ENCODE results near the gene HSPA1A.
A peak's percentile ranks its signal among the peaks of the same experiment; 100 is the strongest.
"Not testable (repeated sequence)": the region's sequence is repeated elsewhere in the genome, so short reads cannot be mapped to it uniquely, and the experiment has no call there.

HSPA1A gene

GRCh38 chr6:31837369-31838113 lies 22.2 kb downstream of the HSPA1A start:
- no peak for DNase-seq

DNA sequence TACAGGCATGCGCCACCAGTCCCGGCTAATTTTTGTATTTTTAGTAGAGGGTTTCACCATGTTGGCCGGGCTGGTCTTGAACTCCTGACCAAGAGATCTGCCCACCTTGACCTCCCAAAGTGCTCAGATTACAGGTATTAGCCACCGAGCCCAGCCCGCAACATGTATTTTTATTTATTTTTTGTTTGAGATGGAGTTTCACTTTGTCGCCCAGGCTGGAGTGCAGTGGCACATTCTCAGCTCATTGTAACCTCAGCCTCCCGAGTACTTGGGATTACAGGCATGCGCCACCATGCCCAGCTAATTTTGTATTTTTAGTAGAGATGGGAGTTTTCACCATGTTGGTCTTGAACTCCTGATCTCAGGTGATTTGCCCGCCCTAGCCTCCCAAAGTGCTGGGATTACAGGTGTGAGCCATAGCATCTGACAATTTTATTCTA lies 22.8 kb downstream of the HSPA1A start:
- DNase-seq = not testable (repeated sequence)

GRCh38 chr6:31838968-31839367 lies 23.6 kb downstream of the HSPA1A start:
- no peak for DNase-seq

GRCh38 chr6:31839779-31840126 lies 24.4 kb downstream of the HSPA1A start:
- DNase-seq = not testable (repeated sequence)

DNA sequence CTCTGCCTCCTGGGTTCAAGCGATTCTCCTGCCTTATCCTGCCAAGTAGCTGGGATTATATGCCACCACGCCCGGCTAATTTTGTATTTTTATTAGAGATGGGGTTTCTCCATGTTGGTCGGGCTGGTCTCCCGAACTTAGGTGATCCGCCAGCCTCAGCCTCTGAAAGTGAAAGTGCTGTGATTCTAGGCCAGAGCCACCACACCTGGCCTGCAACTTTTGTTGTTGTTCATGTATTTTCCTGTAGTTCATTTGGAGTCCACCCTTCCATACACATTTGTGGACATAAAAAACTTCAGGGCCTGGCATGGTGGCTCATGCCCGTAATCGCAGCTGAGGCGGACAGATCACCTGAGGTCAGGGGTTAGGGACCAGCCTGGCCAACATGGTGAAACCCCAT lies 26.7 kb downstream of the HSPA1A start:
- DNase-seq = no peak

- no peak for DNase-seq
These were observed 29.2 kb downstream of the HSPA1A start for GRCh38 chr6:31844507-31844906.

- no peak for DNase-seq
These were observed 32.1 kb downstream of the HSPA1A start for GRCh38 chr6:31847276-31847978.

DNA sequence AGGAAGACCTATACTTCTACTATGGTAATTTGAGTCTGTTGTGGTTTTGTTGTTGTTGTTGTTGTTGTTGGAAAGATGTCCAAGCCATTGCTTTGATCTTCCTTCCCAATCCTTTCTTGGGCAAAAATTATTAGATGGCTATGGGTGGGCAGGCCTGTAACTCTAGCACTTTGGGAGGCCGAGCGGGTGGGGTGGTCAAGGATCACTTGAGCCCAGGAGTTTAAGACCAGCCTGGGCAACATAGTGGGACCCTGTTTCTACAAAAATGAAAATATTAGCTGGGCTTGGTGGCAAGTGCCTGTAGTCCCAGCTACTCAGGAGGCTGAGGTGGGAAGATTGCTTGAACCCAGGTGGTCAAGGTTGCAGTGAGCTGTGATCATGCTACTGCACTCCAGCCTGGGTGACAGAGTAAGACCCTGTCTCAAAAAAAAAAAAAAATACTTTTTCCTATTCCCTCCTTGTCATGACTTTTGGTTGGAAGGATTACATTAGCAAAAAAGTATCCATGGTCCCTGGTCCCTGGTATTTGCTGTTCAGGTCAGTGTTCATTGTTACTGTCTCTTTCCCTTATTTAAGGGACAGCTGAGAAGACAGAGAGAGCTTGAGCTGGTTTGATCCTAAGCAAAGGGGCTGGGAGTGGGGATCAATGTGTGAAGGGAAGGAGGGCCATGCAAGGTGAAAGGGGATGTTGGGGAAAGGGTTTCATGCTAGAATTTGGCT lies 35.6 kb downstream of the HSPA1A start:
- DNase-seq = no peak

DNA sequence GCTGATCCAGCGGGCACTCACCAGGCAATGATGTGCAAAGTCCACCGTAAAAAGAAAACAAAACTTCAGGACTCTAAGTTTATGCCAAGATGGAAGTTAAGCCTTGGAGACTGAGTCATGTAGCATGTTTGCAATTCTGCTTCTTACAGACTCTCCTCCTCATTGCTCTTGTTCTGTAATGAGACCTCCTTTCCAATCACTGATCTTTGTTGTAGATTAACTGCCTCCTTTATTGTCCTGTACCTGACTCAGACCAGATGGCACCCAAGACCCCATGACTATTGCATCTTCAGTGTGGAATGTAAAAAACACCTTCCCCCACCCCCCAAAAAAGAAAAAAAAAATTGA lies 36.1 kb downstream of the HSPA1A start:
- no peak for DNase-seq

DNA sequence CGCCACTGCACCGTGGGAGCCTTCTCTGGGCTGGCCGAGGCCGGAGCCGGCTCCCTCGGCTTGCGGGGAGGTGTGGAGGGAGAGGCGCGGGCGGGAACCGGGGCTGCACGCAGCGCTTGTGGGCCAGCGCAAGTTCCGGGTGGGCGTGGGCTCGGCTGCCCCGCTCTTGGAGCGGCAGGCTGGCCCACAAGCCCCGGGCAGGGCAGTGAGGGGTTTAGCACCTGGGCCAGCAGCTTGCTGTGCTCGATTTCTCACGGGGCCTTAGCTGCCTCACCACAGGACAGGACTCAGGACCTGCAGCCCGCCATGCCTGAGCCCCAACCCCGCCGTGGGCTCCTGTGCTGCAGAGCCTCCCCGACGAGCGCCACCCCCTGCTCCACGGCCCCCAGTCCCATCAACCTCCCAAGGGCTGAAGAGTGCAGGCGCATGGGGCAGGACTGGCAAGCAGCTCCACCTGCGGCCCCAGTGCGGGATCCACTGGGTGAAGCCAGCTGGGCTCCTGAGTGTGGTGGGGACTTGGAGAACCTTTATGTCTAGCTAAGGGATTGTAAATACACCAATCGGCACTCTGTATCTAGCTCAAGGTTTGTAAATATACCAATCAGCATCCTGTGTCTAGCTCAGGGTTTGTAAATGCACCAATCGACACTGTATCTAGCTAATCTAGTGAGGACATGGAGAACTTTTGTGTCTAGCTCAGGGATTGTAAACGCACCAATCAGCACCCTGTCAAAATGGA lies 36.8 kb downstream of the HSPA1A start:
- not testable (repeated sequence) for DNase-seq

GRCh38 chr6:31857774-31858173 lies 42.4 kb downstream of the HSPA1A start:
- not testable (repeated sequence) for DNase-seq

DNA sequence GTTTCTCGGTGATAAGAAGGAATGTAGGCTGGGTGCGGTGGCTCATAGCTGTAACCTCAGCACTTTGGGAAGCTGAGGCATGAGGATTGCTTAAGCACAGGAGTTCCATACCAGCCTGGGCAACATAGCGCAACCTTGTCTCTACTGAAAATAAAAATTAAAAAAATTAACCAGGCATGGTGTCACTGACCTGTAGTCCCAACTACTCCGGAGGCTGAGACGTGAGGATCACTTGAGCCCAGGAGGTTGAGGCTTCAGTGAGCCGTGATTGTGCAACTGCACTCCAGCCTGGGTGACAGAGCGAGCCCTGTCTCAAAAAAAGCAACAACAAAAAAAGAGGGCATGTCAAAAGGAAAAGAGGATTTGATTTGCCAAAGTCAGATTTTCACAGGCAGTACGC lies 43.4 kb downstream of the HSPA1A start:
- no peak for DNase-seq

DNA sequence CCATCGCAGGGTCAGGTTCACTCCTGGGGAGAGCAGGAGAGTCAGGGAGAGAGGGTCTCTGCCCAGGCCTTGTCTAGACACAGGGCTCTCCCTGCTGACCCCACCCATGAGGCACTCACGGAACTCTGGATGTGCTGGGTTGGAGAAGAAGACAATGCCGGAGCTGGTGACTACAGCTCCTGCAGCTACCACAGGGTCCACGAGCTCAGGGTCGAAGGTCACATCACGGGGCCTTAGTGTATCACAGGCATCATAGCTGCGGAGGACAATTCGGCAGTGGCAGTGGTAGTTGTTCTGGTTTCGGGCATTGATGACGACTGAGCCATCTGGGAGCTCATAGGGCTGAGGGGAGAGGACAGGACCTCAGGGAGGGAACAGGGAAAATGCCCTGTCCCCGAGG lies 44.6 kb downstream of the HSPA1A start:
- DNase-seq = no peak

- DNase-seq = no peak
These were observed 45.0 kb downstream of the HSPA1A start for GRCh38 chr6:31860349-31860748.

- DNase-seq = no peak
These were observed 45.8 kb downstream of the HSPA1A start for GRCh38 chr6:31861150-31861549.

GRCh38 chr6:31861919-31862343 lies 46.6 kb downstream of the HSPA1A start:
- DNase-seq = no peak

- DNase-seq = peak; percentile 95 to 97
These were observed 47.2 kb downstream of the HSPA1A start, which contains the start of gene NEU1 for GRCh38 chr6:31862344-31863235. Gene NEU1, minus strand, starts transcription at chr6:31862821. Its CDS starts 45 bp downstream, at chr6:31862776.

DNA sequence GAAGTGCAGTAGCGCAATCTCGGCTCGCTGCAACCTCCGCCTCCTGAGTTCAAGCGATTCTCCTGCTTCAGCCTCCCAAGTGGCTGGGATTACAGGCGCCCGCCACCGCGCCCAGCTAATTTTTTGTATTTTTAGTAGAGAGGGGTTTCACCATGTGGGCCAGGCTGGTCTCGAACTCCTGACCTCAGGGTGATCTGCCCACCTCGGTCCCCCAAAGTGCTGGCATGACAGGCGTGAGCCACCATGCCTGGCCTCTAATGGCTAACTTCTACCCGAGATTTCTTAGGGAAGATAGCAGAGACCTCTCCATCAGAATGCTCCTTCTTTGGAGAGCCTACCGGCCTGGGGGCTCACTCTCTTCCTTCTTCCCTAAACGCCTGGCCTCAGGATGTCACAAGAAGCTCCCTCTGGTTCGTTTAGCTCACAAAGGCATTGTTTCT lies 48.8 kb downstream of the HSPA1A start:
- peak in 1 of 2 donors; percentile 13 for DNase-seq

DNA sequence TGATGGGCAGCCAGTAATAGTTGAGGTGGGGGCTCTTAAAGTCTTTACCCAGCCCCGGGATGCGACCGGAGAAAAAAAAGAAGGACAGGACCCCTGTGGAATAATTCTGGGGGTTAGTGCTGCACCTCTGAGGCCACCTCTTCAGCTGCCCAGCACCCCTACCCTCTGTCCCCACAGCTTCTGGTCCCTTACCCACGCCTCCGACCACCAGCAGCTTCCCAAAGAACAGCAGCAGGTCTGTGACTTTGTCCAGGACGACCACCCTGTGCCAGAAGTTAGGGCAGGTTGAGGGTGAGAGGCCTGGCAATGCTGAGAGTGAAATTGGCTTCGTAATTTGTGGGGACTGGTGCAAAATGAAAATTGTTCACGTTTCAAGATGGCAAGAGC lies 49.5 kb downstream of the HSPA1A start:
- DNase-seq = no peak

GRCh38 chr6:31865205-31866118 lies 50.1 kb downstream of the HSPA1A start:
- no peak for DNase-seq
